ENCODE data around the gene FHOD3.

The FHOD3 gene

DNA sequence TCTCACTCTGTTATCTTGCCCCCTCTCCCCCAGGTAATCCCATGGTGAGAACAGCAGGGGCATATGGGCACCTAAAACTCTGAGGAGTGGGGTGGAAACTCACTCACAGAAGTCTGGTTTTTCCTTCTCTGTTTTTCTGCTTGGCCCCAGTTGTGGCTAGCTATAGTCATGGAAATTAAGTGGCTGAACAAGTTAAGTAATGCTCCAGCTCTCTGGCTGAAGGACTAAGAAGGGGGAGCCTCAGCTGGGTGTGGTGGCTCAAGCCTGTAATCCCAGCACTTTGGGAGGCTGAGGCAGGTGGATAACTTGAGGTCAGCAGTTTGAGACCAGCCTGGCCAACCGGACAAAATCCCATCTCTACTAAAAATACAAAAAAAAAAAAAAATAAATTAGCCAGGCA, 270.3 kb downstream of the FHOD3 start:
- no peak for DNase-seq

GRCh38 chr18:36568487-36568886, 271.0 kb downstream of the FHOD3 start:
- no peak for DNase-seq

DNA sequence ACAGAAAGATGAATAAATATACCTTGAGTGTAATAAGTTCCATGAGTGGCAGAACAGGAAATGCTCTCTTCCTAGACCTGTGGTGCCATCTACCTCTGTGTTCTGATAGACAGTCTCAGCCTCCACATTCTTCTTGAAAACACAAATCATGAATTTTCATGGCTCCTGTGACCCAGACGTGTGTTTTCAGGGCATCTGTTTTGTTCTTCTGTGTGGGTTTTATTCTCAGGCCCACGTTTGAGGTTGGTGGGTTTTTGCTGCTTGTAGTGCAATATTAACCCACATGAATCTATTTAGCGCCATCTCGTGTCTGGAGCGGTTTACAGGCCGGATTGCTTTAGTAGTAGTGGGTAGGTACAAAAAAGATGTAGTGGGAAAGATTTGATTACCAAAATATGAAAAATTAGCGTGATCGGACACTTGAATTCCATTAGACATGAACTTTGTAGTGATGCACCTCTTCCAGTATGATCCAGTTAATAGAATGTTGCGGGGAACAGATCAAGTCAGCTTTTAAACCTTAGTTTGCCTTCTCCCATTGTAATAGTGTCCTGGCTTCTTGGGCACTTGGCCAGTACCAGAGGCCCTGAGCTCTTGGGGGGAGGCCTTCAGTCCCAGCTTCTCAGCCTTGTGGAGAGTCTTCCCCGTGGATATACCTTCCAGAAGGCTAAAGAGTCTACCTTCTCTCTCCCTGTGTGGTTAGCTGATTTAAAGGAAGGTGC, 274.8 kb downstream of the FHOD3 start:
- DNase-seq: peak; percentile 36

DNA sequence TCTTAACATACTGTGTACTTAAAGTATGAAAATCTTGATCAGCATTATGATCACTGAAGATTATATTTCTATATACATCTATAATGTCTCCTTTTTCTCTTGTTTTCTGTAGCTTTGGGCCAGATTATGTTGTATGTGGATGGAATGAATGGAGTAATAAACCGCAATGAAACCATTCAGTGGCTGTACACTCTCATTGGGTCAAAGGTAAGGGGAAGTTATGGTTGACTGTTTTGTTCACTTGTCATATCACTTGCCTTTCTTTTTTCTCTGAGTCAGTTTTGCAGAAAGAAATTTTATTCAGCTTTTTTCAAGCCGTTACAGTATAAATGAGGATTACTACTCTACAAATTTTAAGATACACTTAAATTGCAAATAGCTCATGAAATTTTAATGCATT, 278.8 kb downstream of the FHOD3 start:
- DNase-seq: no peak

DNA sequence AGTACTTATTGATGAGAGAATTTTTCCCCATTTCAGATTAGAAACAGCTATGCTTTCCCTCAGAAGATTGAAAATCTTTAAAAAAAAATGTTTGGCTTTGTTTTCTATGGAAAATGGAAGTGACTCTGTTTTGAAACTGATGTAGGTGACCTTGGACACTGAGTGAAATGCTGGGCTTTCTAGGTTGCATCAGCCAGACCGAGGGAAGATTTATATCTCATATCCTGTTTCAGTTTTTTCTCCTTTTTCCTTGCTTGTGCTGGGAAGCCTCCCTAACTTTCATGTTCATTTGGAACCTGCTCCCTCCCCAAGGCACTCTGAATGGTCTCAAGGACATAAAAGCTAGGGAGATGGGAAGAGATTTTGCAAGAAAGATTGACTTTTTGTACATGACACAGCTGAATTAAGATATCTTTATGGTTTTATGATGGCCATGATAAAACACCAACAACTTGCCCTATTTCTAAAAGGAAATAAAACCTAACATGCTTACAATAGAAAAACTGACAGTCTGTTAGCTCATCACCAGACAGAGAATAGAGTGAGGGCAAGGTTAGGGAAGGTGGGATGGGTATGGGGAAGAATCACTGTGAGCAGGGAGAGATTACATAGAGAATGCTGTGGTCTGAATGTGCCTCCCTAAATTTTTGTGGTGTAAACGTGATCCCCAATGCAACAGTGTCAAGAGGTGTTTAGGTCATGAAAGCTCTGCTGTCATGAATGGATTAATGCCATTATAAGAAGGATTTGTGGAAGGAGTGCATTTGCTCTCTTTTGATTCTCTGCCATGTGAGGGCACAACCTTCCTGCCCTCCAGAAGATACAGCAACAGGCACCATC, 281.6 kb downstream of the FHOD3 start:
- no peak for DNase-seq

GRCh38 chr18:36580266-36580665, 282.8 kb downstream of the FHOD3 start:
- no peak for DNase-seq

DNA sequence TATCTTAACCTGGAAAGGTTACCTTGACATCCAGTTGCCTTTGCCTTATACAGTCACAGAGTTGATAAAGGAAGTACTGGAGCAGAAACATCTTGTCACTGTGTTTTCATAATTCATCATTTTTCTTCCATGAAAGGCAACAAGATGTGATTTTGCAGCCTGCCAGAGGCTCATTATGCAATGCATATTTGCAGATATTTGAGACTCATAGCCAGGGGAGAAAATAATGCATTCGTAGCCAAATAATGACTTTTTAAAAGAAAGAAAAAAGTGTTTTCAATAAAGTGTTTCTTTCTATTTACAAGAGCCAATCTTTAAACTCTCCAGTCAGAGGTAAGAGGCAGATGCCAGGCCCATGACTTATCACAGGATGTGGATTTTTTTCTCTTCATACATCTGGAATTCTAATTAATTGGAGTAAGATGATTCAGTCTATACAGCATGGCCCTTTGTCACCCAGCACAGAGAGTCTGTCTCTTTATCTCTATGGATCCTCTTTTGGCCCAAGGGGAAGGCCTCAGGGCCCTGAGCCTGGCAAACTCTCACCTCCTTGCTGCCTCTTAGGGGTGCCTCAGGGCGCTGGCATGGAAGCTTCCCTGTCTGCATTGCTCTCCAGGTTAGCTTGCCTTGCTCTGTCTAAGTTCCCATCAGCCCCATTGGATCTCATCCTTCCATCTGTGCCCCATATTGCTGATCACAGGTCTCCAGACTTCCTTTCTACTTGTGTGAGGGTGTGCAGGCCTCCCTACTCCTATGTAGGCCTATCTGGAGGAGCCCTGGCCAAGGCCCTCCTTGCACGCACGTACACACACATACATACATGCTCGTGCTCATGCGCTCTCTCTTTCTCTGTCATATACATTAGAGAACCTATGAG, 283.6 kb downstream of the FHOD3 start:
- no peak for DNase-seq

GRCh38 chr18:36582988-36583745, 285.7 kb downstream of the FHOD3 start:
- no peak for DNase-seq

DNA sequence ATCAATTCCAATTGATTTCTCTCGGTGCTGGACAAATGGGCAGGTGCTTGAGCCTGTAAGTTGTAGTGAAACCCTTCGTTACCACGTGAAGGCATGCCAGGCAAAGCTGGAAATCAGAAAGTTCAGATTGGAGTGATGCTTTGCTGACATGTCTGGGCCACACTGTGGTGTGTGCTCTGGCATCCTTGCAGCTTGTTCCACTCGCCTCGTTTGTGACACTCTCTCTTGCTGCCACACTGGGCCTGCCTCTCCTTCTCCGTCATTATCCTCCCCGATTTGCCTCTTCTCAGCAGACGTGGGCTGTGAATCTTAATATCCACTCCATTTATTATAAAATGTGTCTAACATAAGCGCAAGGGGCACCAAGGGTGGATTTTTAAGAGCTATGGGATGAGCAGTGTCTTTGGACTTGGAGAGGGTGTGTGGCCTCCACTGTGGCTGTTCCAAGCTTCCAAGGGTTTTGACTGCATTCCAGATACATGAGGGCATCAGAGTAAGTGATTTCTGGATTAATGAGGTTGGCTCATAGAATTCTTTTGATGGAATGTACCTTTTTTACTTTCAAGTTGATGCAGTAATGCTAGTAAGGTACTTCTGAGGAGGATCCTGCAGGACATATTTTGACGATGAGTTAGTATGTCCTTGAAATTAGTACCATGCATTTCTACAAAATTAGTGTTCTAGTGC, 292.5 kb downstream of the FHOD3 start:
- no peak for DNase-seq

DNA sequence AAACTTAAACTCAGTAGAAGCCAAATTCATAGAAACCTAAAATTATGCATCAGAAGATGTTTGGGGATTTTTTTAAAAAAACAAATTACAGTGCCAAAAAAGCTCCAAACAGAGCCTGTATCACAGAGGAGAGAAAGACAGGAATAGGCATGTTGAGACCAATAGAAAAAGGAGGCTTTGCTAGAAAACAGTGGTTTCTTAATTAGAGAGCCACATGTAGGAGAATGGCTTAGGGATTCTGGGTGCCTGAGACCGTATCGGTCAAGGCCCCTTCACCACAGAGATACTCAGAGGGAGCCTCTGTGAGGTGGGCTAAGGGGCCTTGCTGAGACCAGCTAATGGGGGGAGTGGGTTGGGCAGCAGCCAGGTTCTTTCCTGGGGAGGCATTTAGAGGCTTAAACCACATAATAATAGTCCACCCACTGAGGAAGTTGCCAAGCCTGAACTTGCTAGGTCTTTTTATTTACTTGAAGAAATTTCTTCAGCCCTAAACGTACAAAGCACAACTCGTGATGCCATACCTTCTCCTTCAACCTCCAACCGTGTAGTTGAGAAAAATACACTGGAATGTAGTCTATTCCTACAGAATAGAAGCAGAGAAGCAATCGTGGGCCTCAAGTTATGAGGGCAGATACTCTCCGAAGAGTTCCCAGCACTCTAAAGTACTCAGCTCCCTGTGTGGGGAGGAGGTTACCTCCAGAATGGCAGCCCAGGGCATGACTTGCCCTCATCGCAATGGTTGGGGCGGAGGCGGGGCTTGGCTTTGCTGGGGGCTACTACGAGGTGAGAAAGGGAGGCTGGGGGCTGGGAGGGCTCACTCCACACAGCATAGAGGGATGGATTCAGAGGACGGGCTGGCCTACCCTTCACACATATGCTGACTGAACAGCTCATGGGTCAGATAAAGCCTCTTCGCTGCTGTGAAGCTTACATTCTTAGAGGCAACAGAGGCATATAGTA, 293.4 kb downstream of the FHOD3 start:
- DNase-seq: no peak

- no peak for DNase-seq
Observed at GRCh38 chr18:36592282-36592681, 294.8 kb downstream of the FHOD3 start.

DNA sequence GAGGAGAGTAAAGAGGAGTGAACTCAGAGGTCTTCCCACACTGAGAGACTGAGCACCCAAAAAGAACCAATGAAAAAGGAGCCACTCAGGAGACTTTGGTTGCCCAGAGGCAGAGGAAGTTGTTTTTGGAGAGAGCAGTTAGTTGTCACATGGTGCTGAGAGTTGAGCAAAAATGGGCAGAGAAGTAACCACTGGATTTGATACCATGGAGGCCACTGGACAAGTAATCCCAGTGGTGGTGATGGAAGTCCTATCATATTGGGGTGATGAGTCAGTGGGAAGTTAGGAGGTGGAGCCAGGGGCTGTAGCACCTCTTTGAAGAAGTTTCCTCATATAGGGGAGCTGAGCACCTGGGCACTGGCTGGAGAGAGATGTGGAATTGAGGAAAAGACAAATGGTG, 295.5 kb downstream of the FHOD3 start:
- DNase-seq: no peak

DNA sequence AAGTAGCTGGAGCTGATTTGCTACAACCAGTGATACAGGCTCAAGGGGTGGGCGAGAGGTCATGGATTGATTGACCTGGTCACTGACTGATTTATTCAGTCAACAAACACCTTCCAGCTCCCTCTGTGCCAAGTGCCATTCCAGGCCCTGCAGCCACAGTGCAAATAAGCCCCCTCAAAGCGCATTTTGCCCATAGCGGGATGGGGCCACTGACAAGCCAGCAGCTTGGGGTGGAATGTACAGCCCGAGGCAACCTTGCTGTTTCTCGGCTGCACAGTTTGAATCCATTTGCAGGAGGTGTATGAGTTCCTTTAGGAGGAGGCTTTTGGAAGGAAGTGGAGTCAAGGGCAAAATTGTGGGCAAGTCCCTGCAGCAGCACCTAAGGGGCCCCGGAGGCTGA, 296.1 kb downstream of the FHOD3 start:
- DNase-seq: no peak

- DNase-seq: no peak
Observed at GRCh38 chr18:36594621-36595020, 297.1 kb downstream of the FHOD3 start.

- no peak for DNase-seq
Observed at GRCh38 chr18:36595046-36595817, 297.7 kb downstream of the FHOD3 start.

- no peak for DNase-seq
Observed at GRCh38 chr18:36595818-36596215, 298.3 kb downstream of the FHOD3 start.

DNA sequence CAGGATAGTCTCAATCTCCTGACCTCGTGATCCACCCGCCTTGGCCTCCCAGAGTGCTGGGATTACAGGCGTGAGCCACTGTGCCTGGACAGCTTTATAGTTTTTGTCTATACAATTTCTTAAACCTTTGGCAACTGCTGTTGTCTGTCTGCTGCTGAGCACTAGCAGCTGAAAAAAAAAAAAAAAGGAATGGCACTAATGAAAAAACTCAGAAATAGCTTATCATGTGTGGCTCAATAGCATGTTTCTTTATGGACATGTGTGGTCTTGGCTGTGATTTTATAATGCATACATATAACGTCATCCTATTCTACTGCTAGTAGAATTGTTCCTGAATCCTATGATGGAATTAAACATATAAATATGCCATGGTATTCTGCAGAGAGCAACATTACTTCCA, 300.1 kb downstream of the FHOD3 start:
- DNase-seq: no peak

DNA sequence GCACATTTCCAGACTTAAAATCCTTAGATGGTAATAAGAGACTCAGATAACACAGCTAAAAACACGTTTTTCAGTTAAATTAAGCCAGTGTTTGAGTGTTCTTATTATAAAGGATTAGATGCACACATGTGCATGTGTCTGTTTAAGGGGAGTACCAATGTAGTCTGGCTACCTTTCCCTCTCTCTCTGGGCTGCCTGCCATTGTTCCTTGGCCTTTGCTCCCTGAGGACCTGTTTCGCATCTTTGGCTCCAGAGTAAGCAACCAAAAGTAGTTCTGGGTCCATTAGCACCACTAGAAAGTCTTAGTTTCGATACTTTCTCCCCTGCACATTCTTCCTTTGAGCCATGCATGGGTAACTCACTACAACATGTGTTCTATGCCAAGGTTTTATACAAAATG, 303.0 kb downstream of the FHOD3 start:
- DNase-seq: no peak

DNA sequence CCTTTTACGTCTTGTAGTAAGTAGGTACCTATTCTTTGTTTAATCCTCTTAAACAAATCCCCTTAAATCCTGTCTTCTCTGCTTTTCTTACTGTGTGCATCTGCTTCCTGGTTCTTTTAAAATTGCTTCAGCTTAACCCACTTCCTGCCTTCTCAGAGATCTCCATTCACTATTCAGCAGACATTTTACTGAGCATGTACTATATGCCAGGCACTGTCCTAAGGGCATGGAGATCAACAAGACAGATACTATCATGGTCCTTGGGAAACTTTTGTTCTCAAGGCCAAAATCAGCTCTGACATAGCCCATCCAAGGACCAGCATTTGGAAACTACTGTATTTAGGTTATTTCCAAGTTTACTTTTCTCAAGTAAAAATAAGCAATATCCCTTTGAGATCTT, 303.8 kb downstream of the FHOD3 start:
- DNase-seq: no peak

GRCh38 chr18:36602071-36602470, 304.6 kb downstream of the FHOD3 start:
- no peak for DNase-seq
